H9 (cell line): ENCODE results near the gene TRPC3. TPM values are rescaled to one million over a fixed set of nuclear protein-coding genes. Genes with fewer than 3 reads are reported as not detected.

Experiments
- DNase-seq: peaks from one replicate; pipeline ENCODE4 v3.0.0-alpha.2; 2017
- H2AFZ ChIP-seq: one replicate; pipeline ENCODE4 v1.6.1; 2013; ENCODE audit warnings: mild to moderate bottlenecking, low read length, control low read depth, moderate library complexity
- H2AK5ac ChIP-seq: 2 replicates; pipeline ENCODE4 v1.6.1; 2013; ENCODE audit warnings: low read length, control low read depth, mixed read lengths; ENCODE audit not compliant: insufficient read length
- H2BK120ac ChIP-seq: one replicate; pipeline ENCODE4 v1.6.1; 2013; ENCODE audit warnings: low read depth, mild to moderate bottlenecking, low read length, control low read depth, inconsistent platforms; ENCODE audit not compliant: poor library complexity, severe bottlenecking
- H2BK12ac ChIP-seq: 2 replicates; pipeline ENCODE4 v1.6.1; 2013; ENCODE audit warnings: low read length, control low read depth, mixed read lengths, low read depth; ENCODE audit not compliant: insufficient read length
- H2BK15ac ChIP-seq: 2 replicates; pipeline ENCODE4 v1.6.1; 2013; ENCODE audit warnings: low read depth, low read length, control low read depth
- H2BK20ac ChIP-seq: one replicate; pipeline ENCODE4 v1.6.1; 2013; ENCODE audit warnings: low read depth, mild to moderate bottlenecking, low read length, control low read depth, inconsistent platforms; ENCODE audit not compliant: poor library complexity, severe bottlenecking
- H2BK5ac ChIP-seq: 2 replicates; pipeline ENCODE4 v1.6.1; 2013; ENCODE audit warnings: low read length, control low read depth, mixed read lengths; ENCODE audit not compliant: insufficient read length
- H3K14ac ChIP-seq: 2 replicates; pipeline ENCODE4 v1.6.1; 2013; ENCODE audit warnings: low read length, control low read depth; ENCODE audit not compliant: insufficient read depth
- H3K18ac ChIP-seq: 2 replicates; pipeline ENCODE4 v1.6.1; 2013; ENCODE audit warnings: low read depth, mild to moderate bottlenecking, mixed read lengths, low read length, control low read depth; ENCODE audit not compliant: insufficient read length
- H3K23ac ChIP-seq: 2 replicates; pipeline ENCODE4 v1.6.1; 2013; ENCODE audit warnings: low read length, control low read depth, mixed read lengths, low read depth; ENCODE audit not compliant: insufficient read length
- H3K23me2 ChIP-seq: 2 replicates; pipeline ENCODE4 v1.6.1; 2013; ENCODE audit warnings: low read depth, mild to moderate bottlenecking, mixed read lengths, low read length, control low read depth; ENCODE audit not compliant: insufficient read length, poor library complexity, severe bottlenecking
- H3K27ac ChIP-seq: 2 replicates; pipeline ENCODE4 v1.5.1; 2013; ENCODE audit warnings: low read length, control low read depth, mixed read lengths, low read depth; ENCODE audit not compliant: insufficient read length
- H3K27me3 ChIP-seq: 2 replicates; pipeline ENCODE4 v1.6.1; 2013; ENCODE audit warnings: low read length, control low read depth, inconsistent platforms; ENCODE audit not compliant: insufficient read depth
- H3K4ac ChIP-seq: 2 replicates; pipeline ENCODE4 v1.6.1; 2013; ENCODE audit warnings: low read depth, mild to moderate bottlenecking, control low read depth, inconsistent platforms, low read length, moderate library complexity
- H3K4me1 ChIP-seq: 2 replicates; pipeline ENCODE4 v1.6.1; 2013; ENCODE audit warnings: low read length, control low read depth, inconsistent platforms; ENCODE audit not compliant: insufficient read depth
- H3K4me2 ChIP-seq: 2 replicates; pipeline ENCODE4 v1.6.1; 2013; ENCODE audit warnings: low read length, control low read depth, mixed read lengths; ENCODE audit not compliant: insufficient read length, insufficient read depth
- H3K56ac ChIP-seq: 2 replicates; pipeline ENCODE4 v1.6.1; 2013; ENCODE audit warnings: low read depth, mild to moderate bottlenecking, mixed read lengths, low read length, control low read depth; ENCODE audit not compliant: insufficient read length
- H3K79me1 ChIP-seq: 2 replicates; pipeline ENCODE4 v1.6.1; 2013; ENCODE audit warnings: low read depth, mild to moderate bottlenecking, moderate library complexity, low read length, control low read depth, inconsistent platforms; ENCODE audit not compliant: insufficient read depth, poor library complexity, severe bottlenecking
- H3K79me2 ChIP-seq: 2 replicates; pipeline ENCODE4 v1.6.1; 2013; ENCODE audit warnings: low read length, control low read depth, inconsistent platforms; ENCODE audit not compliant: insufficient read depth
- H3K9ac ChIP-seq: 2 replicates; pipeline ENCODE4 v1.6.1; 2013; ENCODE audit warnings: low read length, control low read depth, mixed read lengths; ENCODE audit not compliant: insufficient read length; ENCODE audit errors: extremely low read depth
- H3K9me3 ChIP-seq: one replicate; pipeline ENCODE4 v1.6.1; 2013; ENCODE audit warnings: low read depth, low read length, inconsistent platforms; ENCODE audit not compliant: control insufficient read depth
- H3T11ph ChIP-seq: one replicate; pipeline ENCODE4 v1.6.1; 2013; ENCODE audit warnings: mild to moderate bottlenecking, low read length, control low read depth, inconsistent platforms
- H4K20me1 ChIP-seq: one replicate; pipeline ENCODE4 v1.6.1; 2013; ENCODE audit not compliant: control insufficient read depth, insufficient read length, insufficient read depth
- H4K5ac ChIP-seq: 2 replicates; pipeline ENCODE4 v1.6.1; 2013; ENCODE audit warnings: low read depth, mild to moderate bottlenecking, mixed read lengths, low read length, control low read depth; ENCODE audit not compliant: insufficient read length
- H4K8ac ChIP-seq: replicated peaks from 2 replicates; pipeline ENCODE4 v1.6.1; 2013; ENCODE audit warnings: low read length, control low read depth, mixed read lengths, low read depth; ENCODE audit not compliant: insufficient read length
- H4K91ac ChIP-seq: 2 replicates; pipeline ENCODE4 v1.6.1; 2013; ENCODE audit warnings: low read depth, mild to moderate bottlenecking, moderate library complexity, mixed read lengths, low read length, control low read depth; ENCODE audit not compliant: insufficient read length
- H3K27ac Mint-ChIP-seq, 3 experiments: 2 replicates in 2 of 3; 3 replicates in 1 of 3; pipeline ENCODE4 v1.8.0; 2020 to 2021; ENCODE audit warnings: mixed read lengths in 3 of 3, mild to moderate bottlenecking in 1 of 3, moderate library complexity in 1 of 3
- H3K27me3 Mint-ChIP-seq: 2 replicates; pipeline ENCODE4 v1.8.0; 2021; ENCODE audit warnings: low read depth, mild to moderate bottlenecking, moderate library complexity, mixed read lengths
- H3K36me3 Mint-ChIP-seq, 3 experiments: 2 replicates in 2 of 3; 3 replicates in 1 of 3; pipeline ENCODE4 v1.8.0; 2020 to 2021; ENCODE audit warnings: low read depth in 3 of 3, mixed read lengths in 3 of 3; ENCODE audit not compliant: insufficient read depth in 1 of 3
- H3K4me1 Mint-ChIP-seq, 2 experiments: 2 replicates each; pipeline ENCODE4 v1.8.0; 2020; ENCODE audit warnings: mixed read lengths in 2 of 2
- H3K4me3 Mint-ChIP-seq, 2 experiments: 2 replicates in 1 of 2; 3 replicates in 1 of 2; pipeline ENCODE4 v1.8.0; 2020 to 2021; ENCODE audit warnings: mild to moderate bottlenecking in 2 of 2, mixed read lengths in 2 of 2, moderate library complexity in 1 of 2
- H3K9me3 Mint-ChIP-seq, 2 experiments: 2 replicates in 1 of 2; 3 replicates in 1 of 2; pipeline ENCODE4 v1.8.0; 2020; ENCODE audit warnings: mild to moderate bottlenecking in 2 of 2, mixed read lengths in 2 of 2, moderate library complexity in 1 of 2
- CTCF ChIP-seq: fragments of 200-600 bp; sonication (generic); conservative IDR thresholded peaks from 3 replicates; pipeline ENCODE4 v1.8.0; 2021; ENCODE audit warnings: antibody characterized with exemption, mild to moderate bottlenecking
- WGBS: extraction: QIAGEN DNeasy Blood & Tissue Kit; methylation state at CpG from one replicate; pipeline ENCODE4 v1.1.7; 2013; ENCODE audit warnings: missing lambda C conversion rate, low lambda C conversion rate, mixed read lengths; ENCODE audit not compliant: insufficient read length; ENCODE audit errors: extremely low coverage; 5-methylcytosine and 5-hydroxymethylcytosine counted together
- total RNA-seq: library from RNA; stranded (reverse); gene quantifications from 2 replicates; pipeline ENCODE4 v1.2.1, GENCODE V29; 2021

The TRPC3 gene
- total RNA-seq, 1 experiment from 2014 or later, result 0.13 TPM

- H3K4ac ChIP-seq, result no peak overlapping the region
- peaks cover 6% of the 10 kb centered on the region for H3K27me3 Mint-ChIP-seq
- H2BK20ac ChIP-seq, result no peak overlapping the region
- no peak for TF ChIP-seq CTCF
- no peak overlapping the region for H4K5ac ChIP-seq
- no peaks in the 10 kb centered on the region for H3K79me2 ChIP-seq
- H2BK12ac ChIP-seq, result no peak overlapping the region
- no peaks in the 10 kb centered on the region for H4K20me1 ChIP-seq
- no peak overlapping the region for H2AK5ac ChIP-seq
- H3K4me3 Mint-ChIP-seq, result no peak overlapping the region
- H3K56ac ChIP-seq, result no peak overlapping the region
- WGBS, result no CpG with 5 or more reads among the region's 4 CpGs
- no peak overlapping the region for H3K27ac Mint-ChIP-seq
- H3K9me3 Mint-ChIP-seq, result no peaks in the 10 kb centered on the region
- no peaks in the 10 kb centered on the region for H3K36me3 Mint-ChIP-seq
- no peaks in the 10 kb centered on the region for H3K4me1 ChIP-seq
- no peak overlapping the region for H3K4me2 ChIP-seq
- H2BK120ac ChIP-seq, result no peak overlapping the region
- no peak overlapping the region for H3K27ac ChIP-seq
- no peak overlapping the region for H4K8ac ChIP-seq
- no peaks in the 10 kb centered on the region for H3K4me1 Mint-ChIP-seq
- no peak overlapping the region for H3K9ac ChIP-seq
- H3K23me2 ChIP-seq, result no peaks in the 10 kb centered on the region
- no peak overlapping the region for H3K18ac ChIP-seq
- no peaks in the 10 kb centered on the region for H3K9me3 ChIP-seq
- H3K79me1 ChIP-seq, result no peaks in the 10 kb centered on the region
- H2BK15ac ChIP-seq, result no peak overlapping the region
- H4K91ac ChIP-seq, result no peak overlapping the region
- H3K14ac ChIP-seq, result no peak overlapping the region
- H2AFZ ChIP-seq, result no peak overlapping the region
- no peak for DNase-seq
- no peak overlapping the region for H3T11ph ChIP-seq
- H3K27me3 ChIP-seq, result no peaks in the 10 kb centered on the region
- H3K23ac ChIP-seq, result no peak overlapping the region
- no peak overlapping the region for H2BK5ac ChIP-seq
These were observed 15.8 kb downstream of the TRPC3 start for GRCh38 chr4:121936101-121936500.
